Measurements from ENCODE around the gene INSM1. TPM values are rescaled to one million over a fixed set of nuclear protein-coding genes. Genes with fewer than 3 reads are reported as not detected.

INSM1 gene
- total RNA-seq, 1 experiment from 2014 or later = not detected

- no TSS peak for BruUV-seq (replicated peaks)
- CTCF ChIA-PET = no interaction called here
- H3K36me3 ChIP-seq (ENCODE audit: low read depth) = no peaks in the 10 kb centered on the region
- H3K4me2 ChIP-seq = no peak overlapping the region
- no peaks in the 10 kb centered on the region for H3K9me2 ChIP-seq (ENCODE audit: insufficient read depth)
- intact Hi-C loops (cut with micrococcal nuclease; ENCODE audit: unreplicated experiment) = no loop called here
- no peaks in the 10 kb centered on the region for H3K9me3 ChIP-seq (ENCODE audit: insufficient read depth, low read depth)
- no peak overlapping the region for H3K4me3 ChIP-seq
- H3K27me3 ChIP-seq (ENCODE audit: insufficient read depth, low read depth) = peaks cover 12% of the 10 kb centered on the region
- no peaks in the 10 kb centered on the region for H3F3A ChIP-seq (ENCODE audit: insufficient read depth, low read depth)
- H3K4me1 ChIP-seq (replicated peaks; ENCODE audit: insufficient read depth) = no peaks in the 10 kb centered on the region
- H3K27ac ChIP-seq = no peak overlapping the region
- no peak overlapping the region for H2AFZ ChIP-seq
- TF ChIP-seq EZH2 (IDR thresholded peaks at IDR 0.05; ENCODE audit: low read depth) (no peak), CTCF (conservative IDR thresholded peaks at IDR 0.05) (no peak)
- H4K20me1 ChIP-seq (ENCODE audit: insufficient read depth) = no peaks in the 10 kb centered on the region
- POLR2A ChIA-PET (ENCODE audit: unreplicated experiment) = no interaction called here
- H3K79me2 ChIP-seq (ENCODE audit: low read depth) = no peaks in the 10 kb centered on the region
- DNase-seq = no peak
These were observed 5.0 kb upstream of the INSM1 start for GRCh38 chr20:20362774-20363433.

GRCh38 chr20:20363434-20363798 is 4.5 kb upstream of the INSM1 start:
- Histone ChIP-seq H2AFZ (no peak overlapping the region), H3K79me2 (ENCODE audit: low read depth) (no peaks in the 10 kb centered on the region), H3K4me2 (no peak overlapping the region), H3K27ac (no peak overlapping the region), H3K36me3 (ENCODE audit: low read depth) (no peaks in the 10 kb centered on the region), H3K4me1 (replicated peaks; ENCODE audit: insufficient read depth) (no peaks in the 10 kb centered on the region), H3K27me3 (ENCODE audit: insufficient read depth, low read depth) (peaks cover 12% of the 10 kb centered on the region), H3F3A (ENCODE audit: insufficient read depth, low read depth) (no peaks in the 10 kb centered on the region), H3K4me3 (no peak overlapping the region), H4K20me1 (ENCODE audit: insufficient read depth) (no peaks in the 10 kb centered on the region), H3K9me2 (ENCODE audit: insufficient read depth) (no peaks in the 10 kb centered on the region), H3K9me3 (ENCODE audit: insufficient read depth, low read depth) (no peaks in the 10 kb centered on the region)
- ChIA-PET CTCF (no interaction called here), POLR2A (ENCODE audit: unreplicated experiment) (no interaction called here)
- no TSS peak for BruUV-seq (replicated peaks)
- intact Hi-C loops (cut with micrococcal nuclease; ENCODE audit: unreplicated experiment) = no loop called here
- DNase-seq = no peak
- TF ChIP-seq EZH2 (IDR thresholded peaks at IDR 0.05; ENCODE audit: low read depth) = no peak
- no peak for TF ChIP-seq CTCF (conservative IDR thresholded peaks at IDR 0.05)

- Histone ChIP-seq H3K36me3 (ENCODE audit: low read depth) (no peaks in the 10 kb centered on the region), H3F3A (ENCODE audit: insufficient read depth, low read depth) (no peaks in the 10 kb centered on the region), H3K4me1 (replicated peaks; ENCODE audit: insufficient read depth) (no peaks in the 10 kb centered on the region), H3K4me3 (no peak overlapping the region), H3K27ac (no peak overlapping the region), H3K79me2 (ENCODE audit: low read depth) (no peaks in the 10 kb centered on the region), H3K9me2 (ENCODE audit: insufficient read depth) (no peaks in the 10 kb centered on the region), H4K20me1 (ENCODE audit: insufficient read depth) (no peaks in the 10 kb centered on the region), H3K9me3 (ENCODE audit: insufficient read depth, low read depth) (no peaks in the 10 kb centered on the region), H3K4me2 (no peak overlapping the region), H2AFZ (no peak overlapping the region), H3K27me3 (ENCODE audit: insufficient read depth, low read depth) (peaks cover 12% of the 10 kb centered on the region)
- no peak for DNase-seq
- ChIA-PET POLR2A (ENCODE audit: unreplicated experiment) (no interaction called here), CTCF (no interaction called here)
- TF ChIP-seq CTCF (conservative IDR thresholded peaks at IDR 0.05) (no peak), EZH2 (IDR thresholded peaks at IDR 0.05; ENCODE audit: low read depth) (no peak)
- intact Hi-C loops (cut with micrococcal nuclease; ENCODE audit: unreplicated experiment) = no loop called here
- BruUV-seq (replicated peaks) = no TSS peak
These were observed 3.9 kb upstream of the INSM1 start for GRCh38 chr20:20363799-20364592.
